Smooth muscle cell (in vitro differentiated cells): ENCODE data around the gene IL17B. TPM values are rescaled to one million over a fixed set of nuclear protein-coding genes. Genes with fewer than 3 reads are reported as not detected.

Experiments
- DNase-seq: peaks from one replicate; lab custom pipeline; 2025; ENCODE audit not compliant: unreplicated experiment; lab: John Stamatoyannopoulos, UW
- H2AFZ ChIP-seq: fragments of 200-600 bp; sonication (generic); 2 replicates; pipeline ENCODE4 v1.6.0; 2016; ENCODE audit warnings: antibody characterized with exemption, low read depth, mild to moderate bottlenecking
- H3F3A ChIP-seq: fragments of 200-600 bp; sonication (generic); 2 replicates; pipeline ENCODE4 v1.6.0; 2017; ENCODE audit warnings: antibody characterized with exemption, low read depth
- H3K27ac ChIP-seq: fragments of 200-600 bp; sonication (generic); 2 replicates; pipeline ENCODE4 v1.5.1; 2016; ENCODE audit warnings: low read depth, mild to moderate bottlenecking
- H3K27me3 ChIP-seq: fragments of 200-600 bp; sonication (generic); 2 replicates; pipeline ENCODE4 v1.6.1; 2016; ENCODE audit warnings: low read depth, mild to moderate bottlenecking
- H3K36me3 ChIP-seq: fragments of 200-600 bp; sonication (generic); 2 replicates; pipeline ENCODE4 v1.5.1; 2016; ENCODE audit warnings: low read depth
- H3K4me1 ChIP-seq: fragments of 200-600 bp; sonication (generic); 2 replicates; pipeline ENCODE4 v1.5.1; 2016; ENCODE audit warnings: low read depth
- H3K4me2 ChIP-seq: fragments of 200-600 bp; sonication (generic); 2 replicates; pipeline ENCODE4 v1.6.0; 2016; ENCODE audit warnings: mild to moderate bottlenecking
- H3K4me3 ChIP-seq: fragments of 200-600 bp; sonication (generic); 2 replicates; pipeline ENCODE4 v1.5.1; 2016; ENCODE audit warnings: mild to moderate bottlenecking
- H3K79me2 ChIP-seq: fragments of 200-600 bp; sonication (generic); 2 replicates; pipeline ENCODE4 v1.6.0; 2016; ENCODE audit warnings: low read depth, mild to moderate bottlenecking
- H3K9ac ChIP-seq: fragments of 200-600 bp; sonication (generic); 2 replicates; pipeline ENCODE4 v1.6.0; 2016; ENCODE audit warnings: low read depth
- H3K9me3 ChIP-seq: fragments of 200-600 bp; sonication (generic); replicated peaks from 2 replicates; pipeline ENCODE4 v1.5.1; 2016; ENCODE audit warnings: low read depth
- H4K20me1 ChIP-seq: fragments of 200-600 bp; sonication (generic); 2 replicates; pipeline ENCODE4 v1.6.0; 2016; ENCODE audit warnings: low read depth
- CTCF ChIP-seq: fragments of 200-600 bp; sonication (generic); IDR thresholded peaks from 2 replicates; pipeline ENCODE4 v1.5.1; 2017; ENCODE audit warnings: borderline replicate concordance, mild to moderate bottlenecking, antibody characterized with exemption; ENCODE audit not compliant: insufficient read depth, poor library complexity, severe bottlenecking
- WGBS: methylation state at CpG from one replicate; pipeline ENCODE4 v1.1.7; 2016; ENCODE audit warnings: low lambda C conversion rate; 5-methylcytosine and 5-hydroxymethylcytosine counted together
- polyA plus RNA-seq: library from polyadenylated mRNA; unstranded; fragments of >200 nt; fragmentation: Nextera tagmentation; extraction: Ambion mirVana; gene quantifications from 2 replicates; pipeline ENCODE4 v1.2.1, GENCODE V29; 2016
- total RNA-seq: library from RNA; depleted of rRNA; stranded (reverse); fragments of >200 nt; gene quantifications from 2 replicates; pipeline ENCODE4 v1.2.3, GENCODE V29; 2014

Gene IL17B
- total and polyA plus RNA-seq, 2 experiments from 2014 or later, result 10.4 to 12.0 TPM

DNA sequence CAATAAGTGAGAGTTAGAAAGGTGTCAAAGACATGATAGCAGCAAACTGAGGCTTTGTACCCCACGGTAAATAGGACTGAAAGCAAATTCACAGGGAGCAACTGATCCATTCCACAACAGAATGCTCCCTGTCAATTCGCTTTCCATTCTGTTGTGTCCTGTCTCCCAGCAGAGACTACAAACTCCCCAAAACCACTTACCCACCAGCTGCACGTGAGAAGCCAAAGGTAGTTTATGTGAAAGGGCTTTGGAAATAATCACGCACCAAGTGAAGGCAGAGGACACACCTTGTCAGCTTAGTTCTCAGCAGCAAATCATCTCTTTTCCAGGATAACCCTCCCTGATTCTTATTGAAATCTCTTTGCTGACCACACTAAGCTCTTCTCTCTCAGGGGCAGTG, 46.6 kb upstream of the IL17B start:
- Histone ChIP-seq H4K20me1 (peaks cover 10% of the 10 kb centered on the region), H3K9ac (peak overlapping the region; percentile 13), H3K4me1 (peaks cover 17% of the 10 kb centered on the region), H3K9me3 (no peaks in the 10 kb centered on the region), H3K4me3 (peak overlapping the region; percentile 34), H3K79me2 (peaks cover 36% of the 10 kb centered on the region), H3K4me2 (peak overlapping the region; percentile 81), H3F3A (peaks cover 69% of the 10 kb centered on the region), H3K27ac (peak overlapping the region; percentile 95), H2AFZ (no peak overlapping the region), H3K27me3 (no peaks in the 10 kb centered on the region), H3K36me3 (no peaks in the 10 kb centered on the region)
- TF ChIP-seq CTCF, result no peak
- WGBS, result 45% methylated on average over 4 of the region's 4 CpGs
- DNase-seq, result no peak

- 59% methylated on average over 10 of the region's 10 CpGs for WGBS
Observed at GRCh38 chr5:149424371-149425315, 45.6 kb upstream of the IL17B start.

DNA sequence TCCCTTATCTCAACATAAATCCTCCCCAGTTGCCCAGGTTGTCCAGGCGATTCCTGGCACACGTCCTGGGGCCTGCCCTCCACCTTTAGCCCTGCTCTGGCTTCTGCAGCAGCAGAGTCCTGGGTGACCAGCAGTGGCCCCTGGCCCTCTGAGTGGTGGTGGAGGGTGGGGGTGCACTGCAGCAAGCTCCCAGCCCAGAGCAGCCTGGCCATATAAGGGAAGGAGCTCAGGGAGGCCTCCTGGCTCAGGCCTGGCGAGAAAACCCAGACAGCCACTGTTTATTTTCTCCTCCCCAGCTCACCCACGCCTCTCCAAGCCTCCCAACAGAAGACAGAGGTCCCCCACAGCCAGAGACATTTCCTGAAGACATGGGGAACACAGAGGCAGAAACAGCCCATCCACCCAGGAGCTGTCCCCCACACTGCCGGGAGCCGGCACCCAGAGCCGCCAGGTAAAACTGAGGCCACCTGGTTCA, 44.7 kb upstream of the IL17B start:
- no peak for TF ChIP-seq CTCF
- Histone ChIP-seq H4K20me1 (peaks cover 13% of the 10 kb centered on the region), H3K79me2 (peaks cover 55% of the 10 kb centered on the region), H3K27ac (peak overlapping the region; percentile 95), H3K9ac (peak overlapping the region; percentile 58), H3K4me3 (peak overlapping the region; percentile 34), H2AFZ (no peak overlapping the region), H3F3A (peaks cover 68% of the 10 kb centered on the region), H3K4me1 (peaks cover 17% of the 10 kb centered on the region), H3K4me2 (peak overlapping the region; percentile 81), H3K27me3 (no peaks in the 10 kb centered on the region), H3K9me3 (no peaks in the 10 kb centered on the region), H3K36me3 (no peaks in the 10 kb centered on the region)
- whole genome bisulfite sequencing, result 13% methylated on average over 7 of the region's 7 CpGs
- no peak for DNase-seq

More at GRCh38 chr5:149424371-149425315, 45.6 kb upstream of the IL17B start:
- Histone ChIP-seq H3K27me3 (no peaks in the 10 kb centered on the region), H3K79me2 (peaks cover 47% of the 10 kb centered on the region), H3K4me2 (peak overlapping the region; percentile 81), H2AFZ (no peak overlapping the region), H4K20me1 (peaks cover 13% of the 10 kb centered on the region), H3K9me3 (no peaks in the 10 kb centered on the region), H3K36me3 (no peaks in the 10 kb centered on the region), H3K4me3 (peak overlapping the region; percentile 34), H3K4me1 (peaks cover 17% of the 10 kb centered on the region), H3K27ac (peak overlapping the region; percentile 95), H3K9ac (peak overlapping the region; percentile 58), H3F3A (peaks cover 67% of the 10 kb centered on the region)
- DNase-seq, result no peak
- TF ChIP-seq CTCF, result no peak
